DLD1 (cell line): ENCODE data around the gene GLP2R.

ENCODE experiments used
- in situ Hi-C: cut with HindIII; loops from 2 replicates; pipeline ENCODE4 v1.10.0; 2017; ENCODE audit warnings: low sequenced_read_pairs

Gene GLP2R

GRCh38 chr17:9897372-9897968, 71.7 kb downstream of the GLP2R start:
- in situ Hi-C loops: no loop called here

- in situ Hi-C loops: no loop called here
Observed at GRCh38 chr17:9898812-9899211, 73.1 kb downstream of the GLP2R start.

GRCh38 chr17:9899280-9900043, 73.7 kb downstream of the GLP2R start:
- in situ Hi-C loops: no loop called here

- in situ Hi-C loops: no loop called here
Observed at GRCh38 chr17:9900044-9900594, 74.4 kb downstream of the GLP2R start.

DNA sequence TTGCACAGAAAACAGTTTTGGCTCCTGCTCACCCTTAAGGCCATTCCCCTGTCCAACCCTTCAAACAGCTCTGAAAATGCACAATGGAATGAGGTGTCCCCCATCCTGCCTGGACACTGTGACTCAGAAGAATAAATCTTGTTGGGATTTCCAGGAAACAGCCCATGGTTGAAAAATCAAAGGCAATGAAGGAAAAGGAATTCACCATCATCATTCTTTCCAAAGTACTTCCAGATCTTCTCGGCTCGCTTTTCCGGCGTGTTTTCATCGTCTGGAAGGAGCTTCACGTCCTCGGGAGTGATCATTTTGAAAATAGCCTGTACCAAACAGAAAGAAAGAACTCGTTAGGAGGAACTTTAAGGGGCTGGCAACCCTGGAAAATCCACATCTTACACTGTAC, 75.1 kb downstream of the GLP2R start:
- in situ Hi-C loops: no loop called here

DNA sequence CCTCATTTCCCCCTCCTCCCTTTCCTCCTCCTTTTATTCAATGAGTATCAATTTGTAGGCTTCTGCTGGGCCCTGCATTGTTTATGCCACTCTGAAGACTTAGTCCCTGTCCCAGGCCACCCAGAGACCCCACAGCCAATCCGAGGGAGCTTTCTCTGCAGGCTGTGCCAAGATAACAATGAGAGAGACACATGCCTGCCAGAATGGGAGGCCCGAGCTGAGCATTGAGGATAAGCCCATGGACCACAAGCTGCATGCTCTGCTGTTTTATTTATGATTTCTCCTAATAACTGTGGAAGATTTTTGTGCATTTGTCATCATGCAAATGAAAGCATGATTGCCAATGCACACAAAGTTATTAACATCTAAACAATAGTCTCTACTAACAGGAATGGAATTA, 76.4 kb downstream of the GLP2R start:
- in situ Hi-C loops: no loop called here

- in situ Hi-C loops: no loop called here
Observed at GRCh38 chr17:9904277-9905077, 78.8 kb downstream of the GLP2R start.

GRCh38 chr17:9905078-9905415, 79.3 kb downstream of the GLP2R start, which contains the start of gene RCVRN:
Gene RCVRN, minus strand, starts transcription at chr17:9905271. Its CDS starts 91 bp downstream, at chr17:9905180.
- in situ Hi-C loops: no loop called here

DNA sequence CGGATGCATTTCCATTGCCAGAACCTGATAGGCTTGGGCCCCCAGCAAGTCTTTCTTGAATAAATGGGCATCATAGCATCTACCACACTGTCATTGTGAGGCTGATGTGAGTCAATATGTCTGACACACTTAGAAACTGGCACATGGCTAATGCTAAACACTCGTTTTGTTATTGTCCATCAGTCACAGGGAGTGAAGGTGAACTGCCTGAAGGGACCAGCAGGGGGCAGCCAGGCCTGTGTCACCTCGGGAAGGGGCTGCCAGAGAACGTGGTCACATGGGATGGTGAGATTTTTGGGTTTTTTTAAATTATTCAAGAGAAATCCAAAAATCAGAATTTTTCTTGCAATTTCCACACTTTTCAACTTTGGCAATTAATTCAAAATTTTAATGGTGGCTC, 80.2 kb downstream of the GLP2R start:
- in situ Hi-C loops: no loop called here

- in situ Hi-C loops: no loop called here
Observed at GRCh38 chr17:9906616-9907015, 80.9 kb downstream of the GLP2R start.

DNA sequence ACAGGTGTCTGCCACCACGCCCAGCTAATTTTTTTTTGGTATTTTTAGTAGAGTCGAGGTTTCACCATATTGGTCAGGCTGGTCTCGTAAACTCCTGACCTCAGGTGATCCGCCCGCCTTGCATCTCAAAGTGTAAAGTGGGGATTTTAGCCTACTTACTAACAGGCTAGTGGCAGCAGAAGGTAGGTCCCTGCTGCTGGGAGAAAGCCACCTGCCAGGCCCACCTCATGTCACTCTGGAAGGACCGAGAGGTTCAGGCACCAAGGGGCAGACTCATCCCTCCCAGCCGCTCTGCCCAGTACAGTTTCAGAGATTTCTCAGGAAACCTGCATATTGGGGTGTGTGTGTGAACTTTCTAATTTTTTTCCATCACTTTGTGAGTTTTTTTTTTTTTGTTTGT, 81.4 kb downstream of the GLP2R start:
- in situ Hi-C loops: no loop called here

GRCh38 chr17:9907883-9908648, 82.3 kb downstream of the GLP2R start:
- in situ Hi-C loops: no loop called here

DNA sequence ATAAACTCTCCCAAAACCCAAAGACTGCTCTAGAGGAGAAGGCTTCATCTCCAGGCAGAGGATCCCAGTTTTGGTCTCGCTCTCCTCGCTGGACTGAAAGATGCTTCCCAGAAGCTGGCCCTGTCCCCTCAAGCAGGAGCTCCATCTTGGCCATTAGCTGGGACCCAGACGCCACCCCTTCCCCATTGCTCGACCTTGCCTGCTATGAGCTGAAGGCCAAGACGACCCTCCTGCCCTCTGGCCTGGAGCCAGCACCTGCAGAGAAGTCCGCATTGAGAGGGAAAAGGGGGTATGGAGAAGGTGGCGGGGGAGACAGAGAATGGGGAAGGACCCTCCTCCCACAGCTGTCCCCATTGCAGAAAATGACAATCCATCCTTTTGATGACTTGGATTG, 82.9 kb downstream of the GLP2R start:
- in situ Hi-C loops: no loop called here

DNA sequence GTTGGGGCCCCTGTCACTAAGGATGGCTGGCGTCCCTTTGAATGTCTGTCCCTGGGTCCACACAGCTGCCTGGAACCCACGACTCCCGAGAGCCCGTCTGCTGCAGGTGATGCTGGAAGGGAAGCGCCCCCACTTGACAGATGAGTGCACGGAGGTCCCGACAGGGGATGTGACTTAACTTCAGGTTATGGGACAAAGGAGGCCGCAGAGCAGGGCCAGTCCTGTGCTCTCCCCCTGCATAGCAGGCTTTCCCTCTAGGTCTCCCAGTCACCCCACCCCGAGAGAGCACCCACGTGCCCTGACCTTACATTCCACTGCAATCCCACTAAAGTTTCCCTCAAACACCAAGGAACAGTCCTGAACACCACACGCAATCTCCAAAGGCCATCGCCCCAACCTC, 85.4 kb downstream of the GLP2R start:
- in situ Hi-C loops: no loop called here

DNA sequence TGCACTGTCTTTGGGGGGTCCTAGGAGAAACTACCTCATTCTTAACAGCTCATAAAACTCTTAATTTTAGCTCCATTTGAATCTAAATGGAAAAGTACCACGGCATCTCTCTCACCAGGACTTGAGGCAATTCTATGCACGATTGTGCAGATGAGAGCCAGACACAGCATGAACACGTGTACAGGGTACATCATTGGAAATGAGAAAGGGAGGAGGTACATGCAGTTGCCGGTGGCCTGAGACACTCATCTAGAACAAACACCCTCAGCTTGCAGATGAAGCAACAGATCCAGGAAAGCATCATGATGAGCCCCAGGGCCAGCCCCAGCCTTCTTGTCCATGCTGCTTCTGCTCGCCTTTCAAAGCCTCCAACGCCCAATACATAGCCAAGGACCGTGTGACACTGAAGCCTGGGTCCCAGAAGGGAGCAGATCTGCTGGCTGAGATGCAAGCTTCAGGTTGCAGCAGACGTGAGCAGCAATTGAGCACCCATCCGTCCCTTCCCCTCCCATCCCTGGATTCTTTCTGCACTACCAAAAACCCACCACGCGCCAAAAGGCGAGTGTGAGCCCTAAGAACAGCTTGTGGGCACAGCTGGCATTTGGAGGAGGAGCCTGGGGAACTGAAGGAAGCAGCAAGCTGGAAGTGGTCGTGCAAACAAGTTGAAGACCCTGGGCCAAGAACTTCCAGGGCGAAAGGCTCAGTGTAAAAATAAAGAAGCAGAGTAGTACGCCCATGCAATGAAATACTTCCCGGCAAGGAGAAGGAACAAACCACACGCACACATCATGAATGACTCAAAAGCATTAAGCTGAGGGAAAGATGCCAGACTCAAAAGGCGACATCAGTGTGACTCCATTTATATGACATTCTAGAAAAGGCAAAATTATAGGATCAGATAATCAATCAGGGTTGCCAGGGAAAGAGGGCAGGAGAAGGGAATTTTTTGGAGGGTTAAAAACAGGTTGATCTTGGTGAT, 86.7 kb downstream of the GLP2R start:
- in situ Hi-C loops: no loop called here

- in situ Hi-C loops: no loop called here
Observed at GRCh38 chr17:9913476-9913875, 87.8 kb downstream of the GLP2R start.

DNA sequence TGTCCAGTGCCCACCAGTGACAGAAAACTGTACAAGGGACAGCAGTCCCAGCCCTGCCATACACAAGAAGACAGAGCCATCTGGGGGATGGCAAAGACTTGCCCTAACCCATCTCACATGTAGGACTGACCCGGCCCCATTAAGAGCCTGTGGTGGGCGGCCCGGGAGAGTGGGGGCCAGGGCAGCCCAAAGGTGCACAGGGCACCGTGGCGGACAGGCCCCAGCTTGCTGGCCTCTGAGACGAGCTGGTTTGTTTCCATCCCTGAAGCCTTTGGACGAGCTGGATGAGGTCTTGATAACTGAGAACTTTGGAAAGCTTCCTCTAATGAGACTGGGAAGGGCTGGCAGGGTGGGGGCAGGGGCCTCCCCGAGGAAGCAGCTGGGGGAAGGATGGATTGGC, 90.4 kb downstream of the GLP2R start:
- in situ Hi-C loops: no loop called here

GRCh38 chr17:9917131-9917530, 91.4 kb downstream of the GLP2R start:
- in situ Hi-C loops: no loop called here

DNA sequence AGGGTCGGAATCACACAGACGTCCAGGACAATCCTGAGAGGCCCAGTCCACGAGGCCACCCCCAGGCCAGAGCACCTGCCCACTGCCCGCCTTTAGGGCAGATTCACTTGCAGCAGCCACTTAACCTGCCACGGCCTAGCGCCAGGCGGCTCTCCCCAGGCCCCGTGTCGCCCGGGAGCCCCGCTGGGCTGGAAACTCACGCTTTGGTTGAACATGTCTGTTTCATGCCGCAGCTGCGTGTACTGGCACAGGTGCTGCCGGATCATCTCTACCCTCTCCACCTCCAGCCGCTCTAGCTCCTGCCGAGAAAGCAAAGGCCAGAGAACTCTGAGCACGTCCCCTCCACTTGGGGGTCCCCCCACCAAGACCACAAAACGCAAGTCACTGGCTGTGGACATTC, 92.1 kb downstream of the GLP2R start:
- in situ Hi-C loops: no loop called here

DNA sequence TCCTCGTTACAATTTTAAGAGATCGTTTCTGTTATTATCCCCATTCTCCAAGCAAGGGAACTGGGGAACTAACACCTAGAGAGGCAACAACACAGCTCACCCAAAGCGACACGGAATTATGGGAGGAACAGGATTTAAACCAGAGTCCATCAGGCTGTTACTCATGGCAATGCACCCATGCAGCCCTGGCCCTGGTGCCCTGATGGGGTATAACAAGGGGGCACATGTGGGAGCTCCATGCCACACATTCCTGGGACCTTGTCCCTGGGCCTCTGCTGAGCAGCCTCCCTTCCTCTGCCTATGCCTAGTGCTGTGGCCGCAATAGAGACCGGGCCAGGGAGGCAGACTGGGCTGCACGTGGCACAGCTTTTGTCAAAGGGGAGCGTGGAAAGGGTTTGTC, 92.6 kb downstream of the GLP2R start:
- in situ Hi-C loops: no loop called here
